Mononuclear cell (primary cell): Measurements from ENCODE around the gene BMP7. TPM values are rescaled to one million over a fixed set of nuclear protein-coding genes. Genes with fewer than 3 reads are reported as not detected.

Experiments used
- H3K27me3 ChIP-seq: 2 replicates; pipeline ENCODE4 v1.6.0; 2011; ENCODE audit warnings: low read length, control low read depth; ENCODE audit not compliant: insufficient read depth
- H3K4me1 ChIP-seq: 2 replicates; pipeline ENCODE4 v1.5.1; 2011; ENCODE audit warnings: mild to moderate bottlenecking, low read length, control low read depth; ENCODE audit not compliant: insufficient read depth
- H3K4me3 ChIP-seq: 2 replicates; pipeline ENCODE4 v1.5.1; 2011; ENCODE audit warnings: mild to moderate bottlenecking, low read length, moderate library complexity
- H3K9me3 ChIP-seq: 2 replicates; pipeline ENCODE4 v1.5.1; 2011; ENCODE audit warnings: low read depth, mild to moderate bottlenecking, control low read depth, low read length
- total RNA-seq: library from RNA; depleted of rRNA; stranded (reverse); fragments of >200 nt; gene quantifications from one replicate; pipeline ENCODE4 v1.2.3, GENCODE V29; 2012

Gene BMP7
- not detected for total RNA-seq

DNA sequence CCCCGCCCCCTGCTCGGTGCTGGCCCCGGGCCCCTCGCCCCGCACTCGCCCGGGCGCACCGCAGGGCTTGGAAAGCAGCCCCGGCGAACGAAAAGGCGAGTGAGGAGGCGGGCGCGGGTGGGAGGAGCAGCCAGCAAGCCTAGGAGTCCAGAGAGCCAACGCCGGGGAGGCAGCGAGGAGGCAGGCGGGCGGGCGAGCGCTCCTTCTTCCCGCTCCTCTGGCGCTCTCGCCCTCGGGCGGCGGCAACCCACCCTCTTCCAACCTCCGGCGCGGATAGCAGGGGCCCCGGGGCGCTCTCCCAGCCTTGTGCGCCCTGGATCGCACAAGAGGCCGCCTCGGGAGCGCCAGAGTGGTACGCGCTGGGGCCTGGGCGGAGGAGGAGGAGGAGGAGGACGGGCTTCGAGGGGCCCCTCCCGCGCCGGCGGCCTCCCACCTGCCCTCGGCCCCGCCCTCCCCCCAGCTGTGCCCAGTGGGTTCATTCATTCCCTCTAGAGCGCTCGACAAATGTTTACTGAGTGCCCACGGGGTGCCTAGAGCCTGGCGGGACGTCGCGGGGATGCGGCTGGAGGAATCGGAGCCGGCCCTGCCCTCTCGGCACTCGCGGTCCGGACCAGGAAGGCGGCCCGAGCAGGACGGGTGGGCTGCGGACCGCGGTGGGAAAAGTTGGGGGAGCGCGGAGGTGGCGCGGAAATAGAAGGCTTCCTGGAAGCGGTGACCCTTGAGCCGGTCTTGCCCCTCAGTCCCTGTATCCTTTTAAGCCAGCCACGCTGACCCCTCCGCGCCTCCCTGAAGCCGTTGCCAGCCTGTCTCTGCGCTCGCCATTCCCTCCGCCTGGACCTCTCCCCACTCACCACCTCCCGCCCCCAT is at the start of gene BMP7:
Gene BMP7, minus strand, starts transcription at position 351 of the 867 bp plus-strand sequence. CDS start 519 bp downstream, outside the sequence.
- Histone ChIP-seq H3K9me3 (no peaks in the 10 kb centered on the region), H3K4me3 (no peak within 1 kb of the TSS), H3K27me3 (peaks cover 54% of the 10 kb centered on the region), H3K4me1 (no peaks in the 10 kb centered on the region)

DNA sequence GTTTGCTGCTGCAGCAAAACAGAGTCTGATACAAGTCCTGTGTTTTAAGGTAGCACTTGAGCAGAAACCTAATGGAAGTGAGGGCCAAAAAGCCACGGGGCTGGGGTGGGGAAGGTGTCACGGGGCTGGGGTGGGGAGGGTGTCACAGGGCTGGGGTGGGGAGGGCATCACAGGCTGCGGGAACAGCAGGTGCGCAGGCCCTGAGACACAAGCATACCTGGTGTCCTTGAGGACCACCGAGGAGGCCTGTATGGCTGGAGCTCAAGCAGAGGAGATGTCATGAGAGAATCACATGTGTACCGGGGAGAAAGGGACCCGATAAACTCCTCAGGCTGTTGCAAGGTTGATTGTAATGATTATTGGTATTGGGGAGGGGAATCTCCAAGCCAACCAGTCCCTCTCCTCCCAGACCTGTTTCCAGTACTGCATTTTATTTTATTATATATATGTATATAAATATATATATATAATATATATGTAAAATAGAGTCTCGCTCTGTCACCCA is 49.6 kb upstream of the BMP7 start:
- Histone ChIP-seq H3K27me3 (no peaks in the 10 kb centered on the region), H3K4me1 (no peaks in the 10 kb centered on the region), H3K4me3 (no peak overlapping the region), H3K9me3 (no peaks in the 10 kb centered on the region)

DNA sequence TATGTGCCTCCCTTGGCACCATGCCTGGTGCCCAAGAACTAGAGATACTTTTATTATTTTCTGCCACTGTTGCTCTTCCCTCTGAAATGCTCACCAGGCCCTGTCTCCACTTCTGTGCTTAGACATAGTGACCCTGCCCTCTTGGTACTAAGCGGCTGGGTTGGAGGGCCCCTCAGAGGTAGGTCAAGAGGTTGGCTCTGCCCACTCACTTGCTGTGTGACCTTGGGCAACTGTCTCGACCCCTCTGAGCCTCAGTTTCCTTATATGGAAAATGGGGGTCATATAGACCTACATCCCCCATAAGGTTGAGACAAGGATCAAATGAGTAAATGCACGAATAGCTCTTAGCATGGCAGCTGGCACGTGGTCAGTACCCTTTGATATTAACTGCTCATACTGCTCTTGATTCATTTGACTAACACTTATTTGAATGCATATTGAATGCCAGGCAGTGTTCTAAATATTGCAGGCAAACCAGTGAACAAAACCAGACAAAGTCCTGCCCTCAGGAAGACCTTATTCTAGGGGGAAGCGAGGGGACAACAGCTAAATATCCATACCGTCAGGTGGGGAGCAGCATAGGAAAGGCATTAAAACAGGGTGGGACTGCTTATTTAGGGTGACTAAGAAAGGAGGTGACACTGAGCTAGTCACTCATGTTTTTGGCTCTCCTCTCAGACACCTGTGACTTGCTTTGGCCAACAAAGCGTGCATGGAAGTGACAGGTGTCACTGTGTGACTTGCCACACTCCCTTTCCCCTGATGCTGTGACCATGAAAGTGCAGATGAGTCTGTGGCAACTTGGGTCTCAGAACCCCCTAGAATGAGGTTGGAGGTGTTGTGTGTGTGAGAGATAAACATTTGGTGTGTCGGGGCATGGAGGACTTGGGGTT is 48.9 kb upstream of the BMP7 start:
- no peak overlapping the region for H3K4me3 ChIP-seq
- H3K4me1 ChIP-seq, result no peaks in the 10 kb centered on the region
- H3K27me3 ChIP-seq, result no peaks in the 10 kb centered on the region
- no peaks in the 10 kb centered on the region for H3K9me3 ChIP-seq

DNA sequence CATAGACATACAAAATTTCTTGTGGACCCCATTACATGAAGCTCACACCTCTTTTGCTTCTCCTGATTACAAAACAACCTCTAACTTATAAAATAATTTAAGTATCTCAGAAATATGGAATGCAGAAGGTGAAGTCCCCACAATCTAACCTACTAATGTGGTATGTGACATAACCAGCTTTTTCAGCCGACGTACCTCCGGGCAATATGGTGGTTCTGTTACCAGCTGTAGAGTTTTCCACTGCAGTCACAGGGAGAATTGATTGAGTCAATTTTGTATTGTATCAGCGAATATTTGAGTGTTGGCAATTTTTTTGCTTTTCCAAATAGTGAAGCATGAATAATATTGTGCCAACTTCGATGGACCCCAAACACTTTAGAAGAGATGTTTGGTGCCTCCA is 47.5 kb upstream of the BMP7 start:
- Histone ChIP-seq H3K4me1 (no peaks in the 10 kb centered on the region), H3K27me3 (no peaks in the 10 kb centered on the region), H3K9me3 (no peaks in the 10 kb centered on the region), H3K4me3 (no peak overlapping the region)

DNA sequence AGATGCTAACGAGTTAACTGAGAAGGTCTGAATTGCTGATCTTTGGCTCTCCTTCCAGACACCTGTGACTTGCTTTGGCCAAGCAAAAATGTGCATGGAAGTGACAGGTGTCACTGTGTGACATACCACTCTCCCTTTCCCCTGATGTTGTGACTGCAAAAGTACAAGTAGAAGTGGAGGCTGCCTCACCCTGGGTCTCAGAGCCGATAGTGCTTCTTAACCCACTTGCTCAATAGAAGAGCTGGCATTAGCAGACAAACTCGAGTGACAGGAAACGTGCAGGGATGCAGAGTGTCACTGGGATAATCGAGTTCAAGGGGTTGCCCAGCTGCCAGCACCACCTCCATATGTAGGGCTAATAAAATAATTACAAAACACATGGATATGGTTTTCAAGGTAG is 46.8 kb upstream of the BMP7 start:
- H3K27me3 ChIP-seq, result no peaks in the 10 kb centered on the region
- H3K9me3 ChIP-seq, result no peaks in the 10 kb centered on the region
- H3K4me3 ChIP-seq, result no peak overlapping the region
- no peaks in the 10 kb centered on the region for H3K4me1 ChIP-seq

DNA sequence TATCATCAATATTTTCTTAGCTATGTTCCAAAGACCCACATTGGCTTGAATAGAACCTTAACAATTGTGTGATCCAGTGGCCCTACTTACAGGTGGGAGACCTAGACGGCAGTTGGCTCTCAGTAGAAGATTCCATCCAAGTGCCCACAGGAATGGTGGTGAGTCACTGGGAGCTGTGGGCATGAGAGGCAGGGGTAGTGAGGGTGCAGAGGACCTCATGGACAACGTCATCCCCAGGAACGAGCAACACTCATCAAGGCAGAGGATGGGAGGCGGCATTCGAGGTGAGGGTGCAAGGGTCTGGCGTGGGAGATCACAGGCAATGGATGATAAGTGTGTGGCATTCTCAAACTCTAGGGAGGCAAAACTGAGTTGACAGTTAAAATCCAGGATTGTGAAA is 45.7 kb upstream of the BMP7 start:
- H3K9me3 ChIP-seq, result no peaks in the 10 kb centered on the region
- no peaks in the 10 kb centered on the region for H3K4me1 ChIP-seq
- H3K4me3 ChIP-seq, result no peak overlapping the region
- no peaks in the 10 kb centered on the region for H3K27me3 ChIP-seq

DNA sequence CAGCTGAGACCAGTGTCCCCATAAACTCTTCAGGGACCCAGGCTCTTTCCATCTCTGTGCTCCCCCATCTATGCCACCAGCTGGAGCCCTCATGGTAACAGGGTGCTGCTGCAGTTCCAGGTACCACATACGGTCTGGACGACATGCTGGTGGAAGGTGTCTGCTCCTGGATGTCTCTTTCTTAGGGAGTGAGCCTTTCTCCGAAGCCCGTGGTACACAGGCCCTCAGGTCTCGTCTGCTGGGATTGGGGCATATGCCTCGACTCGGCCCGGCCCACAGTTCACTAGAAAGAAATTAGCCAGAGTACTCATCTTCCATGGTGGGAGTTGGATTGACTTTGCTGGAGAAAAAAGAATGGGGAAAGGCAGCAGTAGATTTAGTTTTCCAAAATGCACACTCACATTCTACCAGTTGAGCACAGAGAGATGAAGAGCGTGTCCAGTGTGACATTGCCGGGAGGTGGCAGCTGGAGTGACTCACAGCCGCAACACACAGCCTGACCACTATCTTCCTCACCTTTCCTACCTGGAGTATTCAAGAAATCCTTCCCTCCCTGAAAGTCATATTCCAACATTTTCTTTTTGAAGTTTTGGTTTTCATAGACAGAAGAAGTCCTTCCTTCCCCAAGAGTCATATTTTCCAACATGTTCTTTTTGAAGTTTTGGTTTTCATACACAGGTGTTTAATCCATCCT is 44.5 kb upstream of the BMP7 start:
- Histone ChIP-seq H3K9me3 (no peaks in the 10 kb centered on the region), H3K27me3 (no peaks in the 10 kb centered on the region), H3K4me1 (no peaks in the 10 kb centered on the region), H3K4me3 (no peak overlapping the region)

DNA sequence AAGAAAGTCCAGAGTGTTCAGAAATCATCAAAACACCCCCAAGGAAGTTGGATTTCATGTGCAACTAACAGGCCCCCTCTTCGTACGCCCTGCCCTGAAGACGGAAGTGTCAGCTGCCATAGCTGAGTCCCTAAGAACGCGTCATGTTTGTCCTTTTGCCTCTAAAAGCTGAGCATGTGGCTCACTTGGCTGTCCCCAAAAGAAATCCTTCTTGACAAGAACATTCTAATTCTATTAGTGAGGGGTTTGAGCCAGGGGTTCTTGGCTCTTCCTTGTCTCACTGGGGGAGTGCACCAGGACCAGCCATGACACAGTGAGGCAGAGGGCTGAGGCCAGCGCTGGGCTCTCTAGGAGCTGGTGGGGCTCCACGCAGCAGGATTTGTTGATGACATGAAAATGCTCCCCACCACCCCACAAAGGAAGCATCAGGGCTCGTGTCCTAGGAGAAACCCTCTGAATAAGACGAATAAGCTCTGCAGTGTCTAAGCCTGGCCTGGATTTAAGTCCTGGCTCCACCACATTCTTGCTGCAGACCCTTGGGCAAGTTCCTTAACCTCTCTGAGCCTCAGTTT is 43.2 kb upstream of the BMP7 start:
- Histone ChIP-seq H3K27me3 (no peaks in the 10 kb centered on the region), H3K4me3 (no peak overlapping the region), H3K9me3 (no peaks in the 10 kb centered on the region), H3K4me1 (no peaks in the 10 kb centered on the region)

DNA sequence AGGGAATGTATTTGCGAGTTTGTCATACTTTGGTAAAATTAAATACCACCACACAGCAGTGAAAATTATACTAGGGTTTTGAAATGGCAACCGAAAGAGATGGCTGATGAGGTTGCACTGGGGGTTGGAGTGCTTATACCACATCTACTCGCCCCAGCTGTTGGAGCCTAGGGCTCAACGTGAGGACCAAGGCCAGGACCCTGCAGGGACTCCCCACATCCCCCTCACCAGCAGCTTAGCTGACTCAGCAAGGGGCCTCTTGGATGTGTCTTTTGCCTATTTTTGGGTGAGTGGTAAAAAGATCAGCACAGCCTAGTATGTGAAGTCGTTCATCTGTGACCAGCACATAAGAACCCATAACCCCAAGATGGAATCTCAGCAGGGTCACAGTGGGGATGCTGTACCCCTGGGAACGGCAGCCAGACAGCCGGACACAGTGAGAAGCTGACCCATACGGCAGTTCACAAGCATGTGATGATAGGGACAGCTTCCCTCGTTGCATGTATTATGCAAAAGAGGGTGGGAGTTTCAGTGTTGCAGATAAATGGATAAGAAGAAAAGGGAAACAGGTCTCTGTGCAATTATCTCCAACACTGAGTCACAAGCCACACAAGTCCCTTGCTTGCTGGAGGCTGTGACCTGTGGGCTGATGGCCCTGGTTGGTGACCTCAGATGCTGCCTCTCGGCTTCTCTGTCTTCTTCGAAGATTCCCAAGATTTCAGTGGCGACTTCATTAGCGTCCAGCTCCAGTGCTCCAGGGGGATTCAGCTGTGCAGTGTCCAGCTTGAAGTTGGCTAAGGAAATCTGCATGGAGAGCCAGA is 42.2 kb upstream of the BMP7 start:
- Histone ChIP-seq H3K9me3 (no peaks in the 10 kb centered on the region), H3K27me3 (no peaks in the 10 kb centered on the region), H3K4me1 (no peaks in the 10 kb centered on the region), H3K4me3 (no peak overlapping the region)

DNA sequence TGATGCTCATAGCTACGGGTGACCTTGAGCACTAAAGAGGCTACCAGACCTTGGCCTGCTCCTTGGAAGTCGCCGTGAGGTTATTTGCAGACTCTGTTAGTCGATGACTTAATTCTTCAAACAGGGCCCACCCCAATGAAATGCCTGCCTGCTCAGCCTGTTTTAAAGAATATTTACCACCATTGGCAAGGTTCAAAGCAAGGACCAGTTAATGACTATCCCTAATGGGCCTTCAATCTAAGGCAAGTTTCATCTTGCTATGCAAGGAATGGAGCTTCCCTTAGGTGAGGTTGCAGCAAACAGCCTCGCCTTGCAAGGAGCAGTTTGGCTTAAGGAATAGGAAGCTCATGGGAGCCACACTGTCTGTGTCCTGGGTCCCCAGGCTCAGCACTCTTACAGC is 40.3 kb upstream of the BMP7 start:
- H3K9me3 ChIP-seq, result no peaks in the 10 kb centered on the region
- no peaks in the 10 kb centered on the region for H3K4me1 ChIP-seq
- H3K27me3 ChIP-seq, result no peaks in the 10 kb centered on the region
- H3K4me3 ChIP-seq, result no peak overlapping the region

DNA sequence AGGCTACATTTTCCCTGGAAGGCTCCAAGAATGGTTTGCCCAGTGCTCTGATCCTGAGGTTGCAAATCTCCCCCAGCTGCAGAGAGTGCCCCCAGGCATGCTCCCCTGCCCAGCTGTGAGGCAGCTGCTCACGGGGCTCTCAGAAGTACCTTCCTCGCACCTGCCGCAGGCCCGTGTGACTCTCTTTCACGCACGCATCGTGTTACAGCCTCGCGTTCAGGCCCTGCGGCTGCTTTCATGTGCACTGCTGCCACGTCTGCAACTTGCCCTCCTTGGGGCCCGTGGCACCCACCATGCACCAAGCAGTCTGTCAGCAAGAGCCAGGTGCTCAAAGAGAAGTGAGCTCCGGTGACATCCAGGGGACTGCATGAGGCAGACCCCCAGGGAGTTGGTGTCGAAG is 34.6 kb upstream of the BMP7 start:
- H3K9me3 ChIP-seq, result no peaks in the 10 kb centered on the region
- H3K27me3 ChIP-seq, result no peaks in the 10 kb centered on the region
- H3K4me1 ChIP-seq, result no peaks in the 10 kb centered on the region
- H3K4me3 ChIP-seq, result no peak overlapping the region

DNA sequence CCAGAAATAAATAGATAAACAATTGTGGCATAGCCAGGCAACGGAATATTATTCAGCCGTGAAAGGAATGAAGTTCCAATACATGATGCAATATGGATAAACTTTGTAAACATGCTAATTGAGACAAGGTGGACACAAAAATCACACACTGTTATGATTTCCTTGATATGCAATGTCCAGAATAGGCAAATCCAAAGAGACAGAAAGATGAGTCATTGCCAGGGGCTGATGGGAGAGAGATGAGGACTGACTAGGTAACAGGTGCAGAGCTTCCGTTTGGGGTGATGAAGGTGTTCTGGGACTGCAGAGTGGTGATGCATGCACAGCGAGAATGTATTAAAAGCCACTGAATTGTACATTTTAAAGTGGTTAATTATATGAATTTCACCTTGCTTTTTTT is 32.0 kb upstream of the BMP7 start:
- H3K27me3 ChIP-seq, result no peaks in the 10 kb centered on the region
- no peaks in the 10 kb centered on the region for H3K4me1 ChIP-seq
- no peaks in the 10 kb centered on the region for H3K9me3 ChIP-seq
- no peak overlapping the region for H3K4me3 ChIP-seq

DNA sequence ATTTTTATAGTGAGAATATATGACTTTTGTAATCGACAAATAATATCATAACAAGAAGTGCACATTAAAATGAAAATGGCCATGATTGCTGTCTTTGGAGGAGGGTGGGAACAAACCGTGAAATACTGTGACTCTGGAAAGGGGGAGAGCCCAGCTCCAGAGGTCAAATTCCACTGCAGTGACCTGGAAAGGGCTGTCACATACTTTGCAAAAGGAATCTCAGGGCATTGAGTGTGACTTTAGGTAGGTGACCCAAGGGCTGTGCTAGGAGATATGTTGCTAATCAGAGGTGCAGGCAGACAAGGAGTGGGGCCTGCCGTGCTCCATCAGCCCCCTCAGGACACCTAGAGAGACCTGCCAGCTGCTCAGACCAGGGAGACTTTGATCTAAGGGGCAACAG is 28.1 kb upstream of the BMP7 start:
- Histone ChIP-seq H3K4me3 (no peak overlapping the region), H3K27me3 (no peaks in the 10 kb centered on the region), H3K9me3 (no peaks in the 10 kb centered on the region), H3K4me1 (no peaks in the 10 kb centered on the region)

DNA sequence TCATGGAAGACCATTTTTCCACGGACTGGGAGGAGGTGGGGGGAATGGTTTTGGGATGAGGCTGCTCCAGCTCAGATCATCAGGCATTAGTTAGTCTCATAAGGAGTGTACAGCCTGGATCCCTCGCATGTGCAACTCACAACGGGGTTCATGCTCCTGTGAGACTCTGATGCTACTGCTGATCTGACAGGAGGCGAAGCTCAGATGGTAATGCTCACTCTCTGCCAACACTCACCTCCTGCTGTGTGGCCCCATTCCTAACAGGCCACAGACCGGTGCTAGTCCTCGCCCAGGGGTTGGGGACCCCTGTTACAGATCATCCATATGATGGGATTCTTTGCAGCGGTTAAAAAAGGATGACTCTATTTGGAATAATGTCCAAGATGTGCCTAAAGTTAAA is 27.6 kb upstream of the BMP7 start:
- no peak overlapping the region for H3K4me3 ChIP-seq
- no peaks in the 10 kb centered on the region for H3K27me3 ChIP-seq
- no peaks in the 10 kb centered on the region for H3K4me1 ChIP-seq
- no peaks in the 10 kb centered on the region for H3K9me3 ChIP-seq
